Endothelial cell of umbilical vein (primary cell): ENCODE measurements around the gene CORO7. TPM values are rescaled to one million over a fixed set of nuclear protein-coding genes. Genes with fewer than 3 reads are reported as not detected.

ENCODE experiments used
- BruUV-seq: library from RNA; stranded (reverse); fragments of 400-500 nt; replicated peaks from 2 replicates; lab custom pipeline; 2021; lab: Mats Ljungman, UMichigan
- CTCF ChIA-PET: fragments of 300-600, 350-600 bp; sonication (Branson Sonifier 250); formaldehyde crosslinking; loops from one replicate; lab custom pipeline; 2021; ENCODE audit warnings: antibody characterized with exemption, inconsistent platforms; lab: Charles Lee
- POLR2A ChIA-PET: fragments of 300-600, 350-600 bp; sonication (Branson Sonifier 250); formaldehyde crosslinking; loops from one replicate; lab custom pipeline; 2021; ENCODE audit warnings: antibody characterized with exemption, inconsistent platforms; lab: Charles Lee
- DNase-seq: peaks from one replicate; pipeline ENCODE4 v3.0.0-alpha.2; 2011; ENCODE audit warnings: low read depth, low spot score
- FAIRE-seq: peaks from 2 replicates; lab custom pipeline; 2011; peaks lifted over from hg19 to GRCh38; lab: Jason Lieb, UNC
- H2AFZ ChIP-seq: 2 replicates; pipeline ENCODE4 v1.6.0; 2012; ENCODE audit warnings: low read depth, low read length, control low read depth, inconsistent platforms
- H3K27ac ChIP-seq: 2 replicates; pipeline ENCODE4 v1.5.1; 2011; ENCODE audit warnings: low read depth, mild to moderate bottlenecking, control low read depth, low read length, moderate library complexity; ENCODE audit not compliant: insufficient read depth
- H3K27me3 ChIP-seq, 2 experiments: 2 replicates each; pipeline versions ENCODE4 v1.6.0 to v1.6.1; 2011; ENCODE audit warnings: low read length in 2 of 2, mixed read lengths in 1 of 2; ENCODE audit not compliant: control insufficient read depth in 2 of 2, insufficient read depth in 2 of 2
- H3K36me3 ChIP-seq, 2 experiments: 2 replicates in 1 of 2; 3 replicates in 1 of 2; pipeline ENCODE4 v1.5.1; 2011; ENCODE audit warnings: low read length in 2 of 2, mild to moderate bottlenecking in 1 of 2, moderate library complexity in 1 of 2; ENCODE audit not compliant: control insufficient read depth in 2 of 2, insufficient read depth in 2 of 2; ENCODE audit errors: extremely low read depth in 1 of 2
- H3K4me1 ChIP-seq: 3 replicates; pipeline ENCODE4 v1.5.1; 2011; ENCODE audit warnings: mild to moderate bottlenecking, low read length; ENCODE audit not compliant: control insufficient read depth, insufficient read depth; ENCODE audit errors: extremely low read depth
- H3K4me2 ChIP-seq: 2 replicates; pipeline ENCODE4 v1.6.1; 2011; ENCODE audit warnings: low read length, control low read depth, mixed read lengths; ENCODE audit not compliant: insufficient read depth
- H3K4me3 ChIP-seq, 3 experiments: fragments of 200-600 bp in 1 of 3; sonication (generic), shearing (Covaris generic) in 1 of 3; replicated peaks in 1 of 3; 2 replicates each; pipeline ENCODE4 v1.5.1; 2011 to 2016; ENCODE audit warnings: control low read depth in 3 of 3, low read length in 3 of 3, mild to moderate bottlenecking in 2 of 3, inconsistent platforms in 1 of 3, low read depth in 1 of 3, moderate library complexity in 1 of 3; ENCODE audit not compliant: insufficient read depth in 1 of 3
- H3K79me2 ChIP-seq: 2 replicates; pipeline ENCODE4 v1.6.0; 2012; ENCODE audit warnings: low read length, inconsistent platforms; ENCODE audit not compliant: control insufficient read depth, insufficient read depth
- H3K9ac ChIP-seq: replicated peaks from 2 replicates; pipeline ENCODE3; 2011; ENCODE audit warnings: low read length, control low read depth; ENCODE audit not compliant: insufficient read depth; ENCODE audit errors: extremely low read depth
- H3K9me1 ChIP-seq: replicated peaks from 3 replicates; pipeline ENCODE4 v1.6.0; 2011; ENCODE audit warnings: mild to moderate bottlenecking, low read length; ENCODE audit not compliant: control insufficient read depth, insufficient read depth; ENCODE audit errors: extremely low read depth
- H3K9me3 ChIP-seq: replicated peaks from 2 replicates; pipeline ENCODE4 v1.5.1; 2012; ENCODE audit warnings: low read length, inconsistent platforms; ENCODE audit not compliant: control insufficient read depth, insufficient read depth
- H4K20me1 ChIP-seq: replicated peaks from 2 replicates; pipeline ENCODE3; 2011; ENCODE audit warnings: mild to moderate bottlenecking, low read length; ENCODE audit not compliant: control insufficient read depth, insufficient read depth; ENCODE audit errors: extremely low read depth
- CTCF ChIP-seq, 2 donors: IDR thresholded peaks; 1 replicate in 1 of 2; 2 replicates in 1 of 2; pipeline ENCODE4 v1.5.1; 2011; ENCODE audit warnings: low read length in 2 of 2, mild to moderate bottlenecking in 2 of 2, moderate library complexity in 2 of 2, control low read depth in 1 of 2, inconsistent platforms in 1 of 2, low read depth in 1 of 2; ENCODE audit not compliant: insufficient read depth in 1 of 2; ENCODE audit errors: extremely low read depth in 1 of 2
- FOS ChIP-seq: IDR thresholded peaks from 2 replicates; pipeline ENCODE4 v1.6.1; 2011; ENCODE audit warnings: mild to moderate bottlenecking, low read length, moderate library complexity, borderline replicate concordance; ENCODE audit not compliant: insufficient read depth
- GATA2 ChIP-seq: IDR thresholded peaks from 2 replicates; pipeline ENCODE4 v1.7.0; 2011; ENCODE audit warnings: low read depth, mild to moderate bottlenecking, moderate library complexity, mixed read lengths, low read length; ENCODE audit not compliant: insufficient read length, insufficient read depth
- JUN ChIP-seq: IDR thresholded peaks from 2 replicates; pipeline ENCODE4 v1.6.1; 2011; ENCODE audit warnings: borderline replicate concordance, low read depth; ENCODE audit not compliant: insufficient read length, insufficient read depth
- MAX ChIP-seq: IDR thresholded peaks from 2 replicates; pipeline ENCODE4 v1.6.1; 2011; ENCODE audit not compliant: insufficient read depth, insufficient read length
- dilution Hi-C: fragments of 300-500 bp; cut with MboI; formaldehyde crosslinking; loops from one replicate; pipeline ENCODE4 v1.15.0; 2019; ENCODE audit warnings: low sequenced_read_pairs; ENCODE audit not compliant: extremely low pct_ligation_motif_present
- intact Hi-C: fragments of 100-400 bp; cut with micrococcal nuclease; formaldehyde crosslinking; loops from one replicate; pipeline ENCODE4 v1.10.0; 2022
- polyA plus RNA-seq, 4 experiments: library from polyadenylated mRNA; depleted of rRNA in 3 of 4; stranded (reverse) in 3 of 4; unstranded in 1 of 4; fragments of >200 nt; gene quantifications; 2 replicates each; pipeline versions ENCODE4 v1.2.1 to v1.2.3, GENCODE V29; 2011 to 2012; ENCODE audit warnings: missing spikeins in 1 of 4
- total RNA-seq: library from RNA; stranded (reverse); gene quantifications from 2 replicates; pipeline ENCODE4 v1.2.3, GENCODE V29; 2021

Gene CORO7
- total and polyA plus RNA-seq, 2 donors (not counting 3 experiments of a cell fraction or from before 2014, with no cell fraction given) = 42.5 to 72.3 TPM

- dilution Hi-C loops (no loop called here), intact Hi-C loops (no loop called here)
- BruUV-seq = no TSS peak
- Histone ChIP-seq H3K79me2 (peaks cover 12% of the 10 kb centered on the region), H3K4me3 (no peak overlapping the region), H3K36me3 (peaks cover 8 to 11% of the 10 kb centered on the region in 2 experiments), H3K27ac (no peak overlapping the region), H3K27me3 (no peaks in the 10 kb centered on the region), H3K9ac (no peak overlapping the region), H3K9me1 (no peaks in the 10 kb centered on the region), H3K4me1 (no peaks in the 10 kb centered on the region), H3K4me2 (no peak overlapping the region), H4K20me1 (no peaks in the 10 kb centered on the region), H3K9me3 (no peaks in the 10 kb centered on the region), H2AFZ (no peak overlapping the region)
- DNase-seq (no peak), FAIRE-seq (no peak)
- TF ChIP-seq JUN (no peak), CTCF (IDR thresholded peaks at IDR 0.05; ENCODE audit: extremely low read depth in 1 of 2, insufficient read depth in 1 of 2, low read depth in 1 of 2, low read length in 2 of 2) (no peak), GATA2 (no peak)
- ChIA-PET POLR2A (no interaction called here), CTCF (no interaction called here)
Measured at GRCh38 chr16:4433914-4434787, 17.8 kb upstream of the CORO7 start.

- H3K4me2 ChIP-seq = no peak overlapping the region
- no peak overlapping the region for H2AFZ ChIP-seq
- H3K27me3 ChIP-seq = no peaks in the 10 kb centered on the region
- H3K4me1 ChIP-seq = no peaks in the 10 kb centered on the region
- FAIRE-seq = no peak
- H3K9ac ChIP-seq = no peak overlapping the region
- BruUV-seq = no TSS peak
- peaks cover 7 to 12% of the 10 kb centered on the region in 2 experiments for H3K36me3 ChIP-seq
- intact Hi-C loops (no loop called here), dilution Hi-C loops (no loop called here)
- TF ChIP-seq MAX = no peak
- TF ChIP-seq FOS = no peak
- ChIA-PET CTCF (no interaction called here), POLR2A (no interaction called here)
- H4K20me1 ChIP-seq = no peaks in the 10 kb centered on the region
- no peaks in the 10 kb centered on the region for H3K9me3 ChIP-seq
- H3K4me3 ChIP-seq = no peak overlapping the region
- no peaks in the 10 kb centered on the region for H3K9me1 ChIP-seq
- no peak overlapping the region for H3K27ac ChIP-seq
- H3K79me2 ChIP-seq = peaks cover 17% of the 10 kb centered on the region
- DNase-seq = no peak
Measured at GRCh38 chr16:4433228-4433627, 16.8 kb upstream of the CORO7 start.
